H1 (cell line): Measurements from ENCODE around the gene MACROD2. TPM values are rescaled to one million over a fixed set of nuclear protein-coding genes. Genes with fewer than 3 reads are reported as not detected.
"Not testable (repeated sequence)": the region's sequence is repeated elsewhere in the genome, so short reads cannot be mapped to it uniquely, and the experiment has no call there.

ENCODE experiments used
- CTCF ChIA-PET: fragments of 300-600 bp; sonication (Branson Sonifier 250); formaldehyde crosslinking; loops from one replicate; lab custom pipeline; 2021; ENCODE audit not compliant: partially characterized antibody; lab: Charles Lee
- POLR2A ChIA-PET: fragments of 300-600 bp; sonication (Branson Sonifier 250); formaldehyde crosslinking; loops from one replicate; lab custom pipeline; 2021; ENCODE audit warnings: inconsistent platforms; ENCODE audit not compliant: partially characterized antibody; lab: Charles Lee
- DNase-seq, 2 experiments: peaks; one replicate each; pipeline versions ENCODE4 v3.0.0 to v3.0.0-alpha.2; 2010 to 2022; ENCODE audit warnings: low spot score in 2 of 2, low read depth in 1 of 2, mixed read lengths in 1 of 2
- FAIRE-seq: peaks from 2 replicates; lab custom pipeline; 2011; peaks lifted over from hg19 to GRCh38; lab: Jason Lieb, UNC
- H2AFZ ChIP-seq: 2 replicates; pipeline ENCODE4 v1.8.1; 2012; ENCODE audit warnings: low read length, inconsistent platforms
- H2AK5ac ChIP-seq: 2 replicates; pipeline ENCODE4 v1.6.1; 2013; ENCODE audit warnings: low read depth, low read length
- H2BK120ac ChIP-seq: replicated peaks from 2 replicates; pipeline ENCODE3; 2013; ENCODE audit warnings: low read depth, low read length, inconsistent platforms
- H2BK12ac ChIP-seq: 2 replicates; pipeline ENCODE4 v1.6.1; 2013; ENCODE audit warnings: low read depth, low read length
- H2BK15ac ChIP-seq: 2 replicates; pipeline ENCODE4 v1.6.1; 2013; ENCODE audit warnings: low read length
- H2BK20ac ChIP-seq: 2 replicates; pipeline ENCODE4 v1.6.1; 2013; ENCODE audit warnings: low read length
- H2BK5ac ChIP-seq: 2 replicates; pipeline ENCODE4 v1.6.1; 2013; ENCODE audit warnings: low read depth, low read length
- H3K14ac ChIP-seq: 2 replicates; pipeline ENCODE4 v1.6.1; 2013; ENCODE audit warnings: inconsistent platforms; ENCODE audit not compliant: insufficient read length
- H3K18ac ChIP-seq: 2 replicates; pipeline ENCODE4 v1.6.1; 2013; ENCODE audit warnings: low read length; ENCODE audit errors: extremely low read depth
- H3K23ac ChIP-seq: 2 replicates; pipeline ENCODE4 v1.6.1; 2013; ENCODE audit warnings: inconsistent platforms; ENCODE audit not compliant: insufficient read length
- H3K23me2 ChIP-seq: 2 replicates; pipeline ENCODE4 v1.6.1; 2013; ENCODE audit warnings: low read depth, low read length
- H3K27ac ChIP-seq: 2 replicates; pipeline ENCODE4 v1.6.1; 2011; ENCODE audit warnings: low read depth, low read length, inconsistent platforms
- H3K27me3 ChIP-seq, 4 experiments: replicated peaks in 1 of 4; 1 replicate in 1 of 4; 2 replicates in 3 of 4; pipeline versions ENCODE4 v1.6.1 to v1.8.1; 2011 to 2013; ENCODE audit warnings: low read length in 3 of 4, mild to moderate bottlenecking in 3 of 4, inconsistent platforms in 2 of 4, mixed read lengths in 2 of 4, moderate library complexity in 1 of 4; ENCODE audit not compliant: control insufficient read depth in 3 of 4, insufficient read depth in 3 of 4; ENCODE audit errors: extremely low read depth in 1 of 4
- H3K36me3 ChIP-seq, 4 experiments: 2 replicates each; pipeline versions ENCODE4 v1.6.1 to v1.8.1; 2011 to 2013; ENCODE audit warnings: mild to moderate bottlenecking in 4 of 4, low read length in 3 of 4, moderate library complexity in 2 of 4, control low read depth in 1 of 4, inconsistent platforms in 1 of 4; ENCODE audit not compliant: insufficient read depth in 4 of 4, control insufficient read depth in 2 of 4
- H3K4ac ChIP-seq: replicated peaks from 2 replicates; pipeline ENCODE3; 2013; ENCODE audit warnings: low read length, low read depth, mixed read lengths, inconsistent platforms; ENCODE audit not compliant: insufficient read length
- H3K4me1 ChIP-seq, 4 experiments: replicated peaks in 1 of 4; 1 replicate in 1 of 4; 2 replicates in 3 of 4; pipeline versions ENCODE4 v1.6.1 to v1.8.1; 2011 to 2013; ENCODE audit warnings: low read length in 3 of 4, inconsistent platforms in 2 of 4, mixed read lengths in 1 of 4; ENCODE audit not compliant: insufficient read depth in 4 of 4, control insufficient read depth in 3 of 4
- H3K4me2 ChIP-seq, 2 experiments: 2 replicates each; pipeline versions ENCODE4 v1.6.1 to v1.8.1; 2011 to 2013; ENCODE audit warnings: low read depth in 2 of 2, low read length in 2 of 2, control low read depth in 1 of 2, inconsistent platforms in 1 of 2, mild to moderate bottlenecking in 1 of 2; ENCODE audit not compliant: insufficient read depth in 1 of 2
- H3K4me3 ChIP-seq, 4 experiments: fragments of 200-600, 300-600 bp in 1 of 4; sonication (generic), shearing (Covaris generic), sonication (Bioruptor Twin) in 1 of 4; 2 replicates each; pipeline versions ENCODE4 v1.5.1 to v1.8.1; 2011 to 2016; ENCODE audit warnings: low read length in 4 of 4, low read depth in 3 of 4, control low read depth in 2 of 4, inconsistent platforms in 2 of 4, mild to moderate bottlenecking in 2 of 4, mixed read lengths in 1 of 4, moderate library complexity in 1 of 4; ENCODE audit not compliant: insufficient read depth in 2 of 4; ENCODE audit errors: extremely low read depth in 1 of 4
- H3K56ac ChIP-seq: replicated peaks from 2 replicates; pipeline ENCODE3; 2013; ENCODE audit warnings: low read depth, mild to moderate bottlenecking, mixed read lengths, low read length, inconsistent platforms; ENCODE audit not compliant: insufficient read length
- H3K79me1 ChIP-seq: 2 replicates; pipeline ENCODE4 v1.6.1; 2013; ENCODE audit warnings: low read depth, low read length, control low read depth
- H3K79me2 ChIP-seq, 2 experiments: 2 replicates each; pipeline versions ENCODE4 v1.6.1 to v1.8.1; 2012 to 2013; ENCODE audit warnings: low read length in 2 of 2, mild to moderate bottlenecking in 2 of 2, inconsistent platforms in 1 of 2; ENCODE audit not compliant: insufficient read depth in 2 of 2, control insufficient read depth in 1 of 2
- H3K9ac ChIP-seq, 4 experiments: replicated peaks in 1 of 4; 1 replicate in 1 of 4; 2 replicates in 3 of 4; pipeline versions ENCODE4 v1.6.1 to v1.8.1; 2011 to 2013; ENCODE audit warnings: low read depth in 3 of 4, low read length in 3 of 4, control low read depth in 2 of 4, mild to moderate bottlenecking in 2 of 4, moderate library complexity in 2 of 4, inconsistent platforms in 1 of 4; ENCODE audit errors: extremely low read depth in 1 of 4
- H3K9me3 ChIP-seq, 2 experiments: 2 replicates each; pipeline versions ENCODE4 v1.6.1 to v1.8.1; 2012 to 2013; ENCODE audit warnings: mild to moderate bottlenecking in 2 of 2, moderate library complexity in 2 of 2, control low read depth in 1 of 2, inconsistent platforms in 1 of 2, low read depth in 1 of 2, low read length in 1 of 2, mixed read lengths in 1 of 2; ENCODE audit not compliant: insufficient read depth in 2 of 2
- H4K20me1 ChIP-seq, 2 experiments: replicated peaks in 1 of 2; 2 replicates each; pipeline versions ENCODE3 to v1.8.1; 2011 to 2013; ENCODE audit warnings: inconsistent platforms in 2 of 2, low read length in 2 of 2, mild to moderate bottlenecking in 1 of 2; ENCODE audit not compliant: insufficient read depth in 2 of 2, control insufficient read depth in 1 of 2
- H4K5ac ChIP-seq: 2 replicates; pipeline ENCODE4 v1.6.1; 2013; ENCODE audit warnings: low read length, low read depth, mixed read lengths, inconsistent platforms; ENCODE audit not compliant: insufficient read length
- H4K8ac ChIP-seq: 2 replicates; pipeline ENCODE4 v1.8.0; 2013; ENCODE audit warnings: mild to moderate bottlenecking, moderate library complexity, low read length, inconsistent platforms; ENCODE audit not compliant: insufficient read depth; ENCODE audit errors: extremely low read depth
- H4K91ac ChIP-seq: replicated peaks from 2 replicates; pipeline ENCODE3; 2013; ENCODE audit warnings: low read length, mixed read lengths, inconsistent platforms; ENCODE audit not compliant: insufficient read length
- WGBS, 2 experiments: shearing (Covaris generic) in 1 of 2; methylation state at CpG; one replicate each; pipeline versions ENCODE4 v1.1.6 to v1.1.7; 2013 to 2015; ENCODE audit warnings: low lambda C conversion rate in 2 of 2, mixed read lengths in 2 of 2, inconsistent platforms in 1 of 2, low coverage in 1 of 2, missing lambda C conversion rate in 1 of 2; ENCODE audit not compliant: insufficient replicate concordance in 2 of 2, insufficient coverage in 1 of 2, insufficient read length in 1 of 2; ENCODE audit errors: extremely low coverage in 1 of 2, missing lambda C conversion rate in 1 of 2; 5-methylcytosine and 5-hydroxymethylcytosine counted together
- polyA plus RNA-seq, 7 experiments: library from polyadenylated mRNA; depleted of rRNA in 3 of 7; stranded (reverse) in 5 of 7; unstranded in 2 of 7; fragments of >200 nt in 5 of 7; fragments of 200-250 nt in 2 of 7; gene quantifications; 1 replicate in 5 of 7; 2 replicates in 1 of 7; 4 replicates in 1 of 7; pipeline versions ENCODE4 v1.2.1 to v1.2.3, GENCODE V29; 2011 to 2013; ENCODE audit warnings: missing spikeins in 2 of 7, mixed read lengths in 2 of 7
- total RNA-seq: library from RNA; stranded (reverse); fragmentation: NEBNext Ultra II Directional; extraction: Animal tissue kit (Norgen Biotek cat#: 25700); gene quantifications from 2 replicates; pipeline ENCODE4 v1.2.1, GENCODE V29; 2021

The MACROD2 gene
- total and polyA plus RNA-seq, 2 of the 8 experiments (the other 6 are each of a cell fraction or from before 2014, with no cell fraction given): 0.70 to 3.9 TPM

DNA sequence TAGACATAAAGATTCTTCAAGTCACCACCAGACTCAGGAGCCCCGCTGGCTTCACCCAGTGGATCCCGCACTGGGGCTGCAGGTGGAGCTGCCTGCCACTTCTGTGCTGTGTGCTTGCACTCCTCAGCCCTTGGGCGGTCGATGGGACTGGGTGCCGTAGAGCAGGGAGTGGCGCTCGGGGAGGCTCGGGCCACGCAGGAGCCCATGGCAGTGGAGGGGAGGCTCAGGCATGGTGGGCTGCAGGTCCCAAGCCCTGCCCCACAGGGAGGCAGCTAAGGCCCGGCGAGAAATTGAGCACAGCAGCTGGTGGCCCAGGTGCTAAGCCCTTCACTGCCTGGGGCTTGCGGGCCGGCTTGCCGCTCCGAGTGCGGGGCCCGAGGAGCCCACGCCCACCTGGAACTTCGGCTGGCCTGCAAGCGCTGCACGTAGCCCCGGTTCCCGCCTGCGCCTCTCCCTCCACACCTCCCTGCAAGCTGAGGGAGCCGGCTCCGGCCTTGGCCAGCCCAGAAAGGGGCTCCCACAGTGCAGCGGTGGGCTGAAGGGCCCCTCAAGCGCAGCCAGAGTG is 49.5 kb downstream of the MACROD2 start:
- H3K4me1 ChIP-seq, H2AFZ ChIP-seq, H3K79me1 ChIP-seq, H3K27ac ChIP-seq, H4K8ac ChIP-seq, FAIRE-seq, H4K91ac ChIP-seq, H2BK12ac ChIP-seq, POLR2A ChIA-PET, H2AK5ac ChIP-seq, H4K20me1 ChIP-seq, H3K4me2 ChIP-seq, H3K79me2 ChIP-seq, H2BK15ac ChIP-seq, DNase-seq, H3K18ac ChIP-seq, H3K9me3 ChIP-seq, H3K36me3 ChIP-seq, H4K5ac ChIP-seq, H3K9ac ChIP-seq, H2BK5ac ChIP-seq, H3K4ac ChIP-seq, H2BK20ac ChIP-seq, H3K23ac ChIP-seq, H3K23me2 ChIP-seq, H3K56ac ChIP-seq, H3K4me3 ChIP-seq, H3K14ac ChIP-seq, H2BK120ac ChIP-seq, H3K27me3 ChIP-seq: not testable (repeated sequence)
- 93% methylated on average over 19 of the region's 28 CpGs; no CpG with 5 or more reads in 1 of the 2 experiments for WGBS, 2 experiments
- CTCF ChIA-PET: interaction anchor here (0.9 to 3.5 kb wide), 2 partner anchors 9 kb away, joined by 3 to 20 read pairs; no protein-coding TSS in a partner anchor
